Measurements from ENCODE around the gene LMOD3. TPM values are rescaled to one million over a fixed set of nuclear protein-coding genes. Genes with fewer than 3 reads are reported as not detected.

LMOD3 gene
- total RNA-seq, 1 donor from 2014 or later = 0.12 TPM

GRCh38 chr3:69059688-69060087 lies 62.7 kb downstream of the LMOD3 start:
- DNase-seq = no peak
- Histone ChIP-seq H3K4me1 (no peaks in the 10 kb centered on the region), H3K36me3 (peaks cover 87% of the 10 kb centered on the region), H3K27me3 (ENCODE audit: low read depth) (no peaks in the 10 kb centered on the region), H3K9me3 (no peaks in the 10 kb centered on the region), H3K27ac (no peak overlapping the region), H3K4me3 (no peak overlapping the region)
- intact Hi-C loops (cut with DNase I) = no loop called here
- ATAC-seq = no peak
- no peak for TF ChIP-seq CTCF (IDR thresholded peaks at IDR 0.05)

GRCh38 chr3:69058947-69059224 lies 63.5 kb downstream of the LMOD3 start:
- no peak overlapping the region for H3K4me3 ChIP-seq
- H3K4me1 ChIP-seq = no peaks in the 10 kb centered on the region
- no peaks in the 10 kb centered on the region for H3K27me3 ChIP-seq (ENCODE audit: low read depth)
- intact Hi-C loops (cut with DNase I) = no loop called here
- no peak overlapping the region for H3K27ac ChIP-seq
- ATAC-seq (no peak), DNase-seq (no peak)
- no peak for TF ChIP-seq CTCF (IDR thresholded peaks at IDR 0.05)
- H3K36me3 ChIP-seq = peaks cover 88% of the 10 kb centered on the region
- H3K9me3 ChIP-seq = no peaks in the 10 kb centered on the region

GRCh38 chr3:69058180-69058946 lies 64.0 kb downstream of the LMOD3 start:
- intact Hi-C loops (cut with DNase I) = no loop called here
- Histone ChIP-seq H3K4me1 (no peaks in the 10 kb centered on the region), H3K9me3 (no peaks in the 10 kb centered on the region), H3K36me3 (peaks cover 83% of the 10 kb centered on the region), H3K27me3 (ENCODE audit: low read depth) (no peaks in the 10 kb centered on the region), H3K27ac (no peak overlapping the region), H3K4me3 (no peak overlapping the region)
- TF ChIP-seq CTCF (IDR thresholded peaks at IDR 0.05) = no peak
- ATAC-seq (peak; percentile 46 to 75), DNase-seq (no peak)

Other genes with a start within 250 kb of the LMOD3 start
- not detected for gene TAFA4, start 190.0 kb downstream of the LMOD3 start, total RNA-seq
- gene EOGT, start 108.9 kb downstream of the LMOD3 start, total RNA-seq = 35.7 TPM
- 40.0 TPM for gene TMF1, start 70.3 kb downstream of the LMOD3 start, total RNA-seq
- 48.3 TPM for gene UBA3, start 42.2 kb downstream of the LMOD3 start, total RNA-seq
- gene ARL6IP5, start 37.7 kb downstream of the LMOD3 start, total RNA-seq = 138 TPM